ENCODE measurements around the gene GTF3A.

The GTF3A gene

DNA sequence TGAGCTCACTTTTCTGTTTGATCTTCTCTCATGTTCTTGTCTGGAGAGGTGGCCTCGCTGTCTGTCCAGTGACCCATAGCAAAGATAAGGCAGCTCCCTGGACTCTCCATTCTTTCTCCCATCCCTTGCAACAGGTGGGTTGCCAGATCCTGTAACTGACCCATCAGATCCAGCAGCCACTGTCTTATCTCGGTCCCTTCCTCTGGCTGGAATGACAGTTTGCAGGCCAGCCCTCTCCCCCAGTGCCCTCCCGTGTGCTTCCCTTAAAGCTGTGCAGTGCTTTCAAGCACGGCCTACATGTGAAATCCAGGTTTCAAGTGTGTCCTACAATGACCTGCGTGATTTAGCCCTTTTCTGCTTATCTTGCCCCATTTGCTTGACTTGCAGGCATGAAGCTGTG, 3.7 kb downstream of the GTF3A start:
- Histone ChIP-seq H2BK120ac (ENCODE audit: low read depth, low read length) (no peak overlapping the region), H3K9ac (ENCODE audit: low read depth, low read length, poor library complexity) (no peak overlapping the region), H3K23ac (ENCODE audit: low read depth, low read length, poor library complexity) (no peak overlapping the region), H2BK5ac (ENCODE audit: low read length) (no peak overlapping the region), H3K9me3 (replicated peaks in 1 of 2; ENCODE audit: control insufficient read depth in 2 of 2, insufficient read depth in 1 of 2, low read depth in 1 of 2, low read length in 2 of 2) (no peaks in the 10 kb centered on the region), H3K4me2 (ENCODE audit: insufficient read depth, low read length, poor library complexity, severe bottlenecking) (no peak overlapping the region), H3K18ac (ENCODE audit: low read length) (no peak overlapping the region), H3K27ac (replicated peaks; ENCODE audit: low read length) (no peak overlapping the region), H3K14ac (ENCODE audit: low read length) (no peak overlapping the region), H3K4ac (ENCODE audit: low read length) (no peak overlapping the region), H3K4me3 (ENCODE audit: low read length in 2 of 2) (no peak overlapping the region), H3K27me3 (ENCODE audit: control insufficient read depth in 3 of 3, insufficient read depth in 3 of 3, low read depth in 1 of 3, low read length in 3 of 3) (peaks cover 0 to 4% (median 0%) of the 10 kb centered on the region in 3 experiments), H2AFZ (ENCODE audit: low read length) (no peak overlapping the region), H4K91ac (ENCODE audit: low read depth, low read length, poor library complexity) (no peak overlapping the region), H2BK12ac (ENCODE audit: low read length) (no peak overlapping the region), H3K4me1 (ENCODE audit: control insufficient read depth in 2 of 2, insufficient read depth in 1 of 2, low read depth in 1 of 2, low read length in 2 of 2) (peaks cover 15 to 16% of the 10 kb centered on the region in 2 donors), H3K36me3 (replicated peaks in 1 of 2; ENCODE audit: control insufficient read depth in 2 of 2, insufficient read depth in 2 of 2, low read length in 2 of 2) (peaks cover 19 to 70% of the 10 kb centered on the region in 2 donors), H2BK15ac (ENCODE audit: low read length) (no peak overlapping the region), H3K79me1 (ENCODE audit: low read depth, low read length) (peaks cover 7% of the 10 kb centered on the region), H2AK5ac (ENCODE audit: low read depth, low read length) (no peak overlapping the region), H4K8ac (ENCODE audit: low read depth, low read length) (no peak overlapping the region)
- no peak for DNase-seq (ENCODE audit: low spot score)
- WGBS, 2 donors (ENCODE audit: extremely low coverage in 2 of 2, insufficient read length in 2 of 2, insufficient replicate concordance in 1 of 2), result no CpG with 5 or more reads among the region's 5 CpGs

DNA sequence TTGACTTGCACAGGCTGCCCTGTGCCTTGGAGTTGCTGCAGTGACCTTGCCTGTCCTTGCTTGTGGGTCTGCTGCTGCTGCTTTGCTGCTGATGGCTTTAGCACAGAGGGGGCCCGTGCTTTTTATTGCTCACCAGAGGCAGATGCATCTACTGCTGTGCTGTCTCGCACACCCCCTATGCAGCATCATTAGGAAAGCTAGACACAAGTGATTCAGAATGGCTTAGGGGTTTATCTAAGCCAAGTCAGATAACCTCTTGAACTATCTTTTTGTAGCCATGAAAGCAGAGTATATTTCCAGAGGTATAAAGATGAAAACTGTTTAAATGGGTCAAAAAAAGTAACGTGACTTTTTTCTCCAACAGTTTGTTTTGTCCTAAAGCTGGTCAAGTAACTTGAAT, 7.8 kb downstream of the GTF3A start:
- Histone ChIP-seq H3K27ac (replicated peaks; ENCODE audit: low read length) (no peak overlapping the region), H3K14ac (ENCODE audit: low read length) (no peak overlapping the region), H3K4ac (ENCODE audit: low read length) (no peak overlapping the region), H3K36me3 (replicated peaks in 1 of 2; ENCODE audit: control insufficient read depth in 2 of 2, insufficient read depth in 2 of 2, low read length in 2 of 2) (peaks cover 30 to 96% of the 10 kb centered on the region in 2 donors), H2BK5ac (ENCODE audit: low read length) (no peak overlapping the region), H3K79me1 (ENCODE audit: low read depth, low read length) (peaks cover 5% of the 10 kb centered on the region), H2AFZ (ENCODE audit: low read length) (no peak overlapping the region), H4K91ac (ENCODE audit: low read depth, low read length, poor library complexity) (no peak overlapping the region), H3K9ac (ENCODE audit: low read depth, low read length, poor library complexity) (no peak overlapping the region), H3K9me3 (replicated peaks in 1 of 2; ENCODE audit: control insufficient read depth in 2 of 2, insufficient read depth in 1 of 2, low read depth in 1 of 2, low read length in 2 of 2) (no peaks in the 10 kb centered on the region), H3K18ac (ENCODE audit: low read length) (no peak overlapping the region), H3K4me1 (ENCODE audit: control insufficient read depth in 2 of 2, insufficient read depth in 1 of 2, low read depth in 1 of 2, low read length in 2 of 2) (no peaks in the 10 kb centered on the region), H2BK120ac (ENCODE audit: low read depth, low read length) (no peak overlapping the region), H3K4me2 (ENCODE audit: insufficient read depth, low read length, poor library complexity, severe bottlenecking) (no peak overlapping the region), H3K23ac (ENCODE audit: low read depth, low read length, poor library complexity) (no peak overlapping the region), H4K8ac (ENCODE audit: low read depth, low read length) (no peak overlapping the region), H2BK12ac (ENCODE audit: low read length) (no peak overlapping the region), H3K27me3 (ENCODE audit: control insufficient read depth in 3 of 3, insufficient read depth in 3 of 3, low read depth in 1 of 3, low read length in 3 of 3) (no peaks in the 10 kb centered on the region), H3K4me3 (ENCODE audit: low read length in 2 of 2) (no peak overlapping the region), H2AK5ac (ENCODE audit: low read depth, low read length) (no peak overlapping the region), H2BK15ac (ENCODE audit: low read length) (no peak overlapping the region)
- no CpG with 5 or more reads among the region's 3 CpGs for WGBS, 2 donors (ENCODE audit: extremely low coverage in 2 of 2, insufficient read length in 2 of 2, insufficient replicate concordance in 1 of 2)
- no peak for DNase-seq (ENCODE audit: low spot score)

DNA sequence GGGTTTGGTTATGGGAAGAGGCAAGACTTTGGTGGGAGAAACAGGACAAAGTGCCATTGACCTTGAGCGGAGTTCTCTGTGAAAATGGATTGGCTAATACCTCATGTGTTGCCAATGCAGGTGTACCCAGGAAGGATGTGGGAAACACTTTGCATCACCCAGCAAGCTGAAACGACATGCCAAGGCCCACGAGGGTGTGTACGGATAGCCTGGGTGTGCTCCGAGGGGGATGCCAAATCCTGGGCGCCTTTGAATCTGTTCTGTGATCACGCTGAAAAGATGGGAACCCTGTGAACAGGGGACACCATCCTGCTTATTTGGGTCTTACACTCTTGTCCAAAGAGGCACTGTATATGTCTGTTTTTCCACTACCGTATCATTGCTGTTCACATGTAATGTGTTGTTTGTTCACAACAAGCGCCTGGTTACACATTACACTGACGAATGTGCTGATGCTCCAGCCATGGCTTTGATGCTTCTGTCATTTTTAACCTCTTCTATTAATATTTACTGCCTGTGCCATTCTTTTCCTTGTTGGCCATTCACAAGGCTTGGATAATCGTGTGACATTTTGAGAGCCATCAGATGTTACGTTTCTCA, 8.3 kb downstream of the GTF3A start:
- Histone ChIP-seq H3K4ac (ENCODE audit: low read length) (no peak overlapping the region), H3K4me2 (ENCODE audit: insufficient read depth, low read length, poor library complexity, severe bottlenecking) (no peak overlapping the region), H2AFZ (ENCODE audit: low read length) (no peak overlapping the region), H3K23ac (ENCODE audit: low read depth, low read length, poor library complexity) (no peak overlapping the region), H3K18ac (ENCODE audit: low read length) (no peak overlapping the region), H4K91ac (ENCODE audit: low read depth, low read length, poor library complexity) (no peak overlapping the region), H3K27me3 (ENCODE audit: control insufficient read depth in 3 of 3, insufficient read depth in 3 of 3, low read depth in 1 of 3, low read length in 3 of 3) (no peaks in the 10 kb centered on the region), H2BK15ac (ENCODE audit: low read length) (no peak overlapping the region), H2BK5ac (ENCODE audit: low read length) (no peak overlapping the region), H3K14ac (ENCODE audit: low read length) (no peak overlapping the region), H2AK5ac (ENCODE audit: low read depth, low read length) (no peak overlapping the region), H4K8ac (ENCODE audit: low read depth, low read length) (no peak overlapping the region), H3K9me3 (replicated peaks in 1 of 2; ENCODE audit: control insufficient read depth in 2 of 2, insufficient read depth in 1 of 2, low read depth in 1 of 2, low read length in 2 of 2) (no peaks in the 10 kb centered on the region), H3K79me1 (ENCODE audit: low read depth, low read length) (peaks cover 5% of the 10 kb centered on the region), H2BK120ac (ENCODE audit: low read depth, low read length) (no peak overlapping the region), H2BK12ac (ENCODE audit: low read length) (no peak overlapping the region), H3K36me3 (replicated peaks in 1 of 2; ENCODE audit: control insufficient read depth in 2 of 2, insufficient read depth in 2 of 2, low read length in 2 of 2) (peaks cover 31 to 95% of the 10 kb centered on the region in 2 donors), H3K4me3 (ENCODE audit: low read length in 2 of 2) (no peak overlapping the region), H3K9ac (ENCODE audit: low read depth, low read length, poor library complexity) (no peak overlapping the region), H3K27ac (replicated peaks; ENCODE audit: low read length) (no peak overlapping the region), H3K4me1 (ENCODE audit: control insufficient read depth in 2 of 2, insufficient read depth in 1 of 2, low read depth in 1 of 2, low read length in 2 of 2) (no peaks in the 10 kb centered on the region)
- no peak for DNase-seq (ENCODE audit: low spot score)
- WGBS, 2 donors (ENCODE audit: extremely low coverage in 2 of 2, insufficient read length in 2 of 2, insufficient replicate concordance in 1 of 2), result no CpG with 5 or more reads among the region's 12 CpGs

DNA sequence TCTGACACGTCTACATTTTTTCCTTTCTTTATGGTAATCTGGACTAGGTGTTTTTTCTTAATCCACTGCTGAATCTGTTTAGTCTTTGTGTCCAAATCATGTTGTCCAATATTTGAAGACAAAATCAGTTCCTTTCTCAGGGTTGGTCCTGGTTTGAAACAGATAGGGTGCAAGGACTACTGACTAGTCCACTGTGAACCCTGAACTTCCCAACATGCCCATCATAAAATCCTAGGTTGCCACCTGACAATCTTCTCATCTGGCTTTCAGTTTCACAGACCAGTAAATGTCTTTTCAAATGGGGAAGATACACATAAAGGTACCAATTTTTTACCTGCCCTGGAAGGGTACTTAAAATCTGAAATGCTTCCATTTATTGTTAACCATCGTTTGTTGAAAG, 12.7 kb downstream of the GTF3A start:
- Histone ChIP-seq H2AK5ac (ENCODE audit: low read depth, low read length) (no peak overlapping the region), H3K23ac (ENCODE audit: low read depth, low read length, poor library complexity) (no peak overlapping the region), H2BK120ac (ENCODE audit: low read depth, low read length) (no peak overlapping the region), H2BK5ac (ENCODE audit: low read length) (no peak overlapping the region), H3K14ac (ENCODE audit: low read length) (no peak overlapping the region), H3K9me3 (replicated peaks in 1 of 2; ENCODE audit: control insufficient read depth in 2 of 2, insufficient read depth in 1 of 2, low read depth in 1 of 2, low read length in 2 of 2) (no peaks in the 10 kb centered on the region), H3K4me3 (ENCODE audit: low read length in 2 of 2) (no peak overlapping the region), H3K79me1 (ENCODE audit: low read depth, low read length) (peaks cover under 1% of the 10 kb centered on the region), H2BK15ac (ENCODE audit: low read length) (no peak overlapping the region), H3K4me1 (ENCODE audit: control insufficient read depth in 2 of 2, insufficient read depth in 1 of 2, low read depth in 1 of 2, low read length in 2 of 2) (no peaks in the 10 kb centered on the region), H3K4me2 (ENCODE audit: insufficient read depth, low read length, poor library complexity, severe bottlenecking) (no peak overlapping the region), H4K91ac (ENCODE audit: low read depth, low read length, poor library complexity) (no peak overlapping the region), H2AFZ (ENCODE audit: low read length) (no peak overlapping the region), H3K27me3 (ENCODE audit: control insufficient read depth in 3 of 3, insufficient read depth in 3 of 3, low read depth in 1 of 3, low read length in 3 of 3) (no peaks in the 10 kb centered on the region), H2BK12ac (ENCODE audit: low read length) (no peak overlapping the region), H3K4ac (ENCODE audit: low read length) (no peak overlapping the region), H3K27ac (replicated peaks; ENCODE audit: low read length) (no peak overlapping the region), H3K9ac (ENCODE audit: low read depth, low read length, poor library complexity) (no peak overlapping the region), H3K36me3 (replicated peaks in 1 of 2; ENCODE audit: control insufficient read depth in 2 of 2, insufficient read depth in 2 of 2, low read length in 2 of 2) (peaks cover 18 to 83% of the 10 kb centered on the region in 2 donors), H3K18ac (ENCODE audit: low read length) (no peak overlapping the region), H4K8ac (ENCODE audit: low read depth, low read length) (no peak overlapping the region)
- WGBS, 2 donors (ENCODE audit: extremely low coverage in 2 of 2, insufficient read length in 2 of 2, insufficient replicate concordance in 1 of 2), result no CpG with 5 or more reads among the region's 2 CpGs
- no peak for DNase-seq (ENCODE audit: low spot score)
